Neural cell (in vitro differentiated cells): ENCODE data around the gene HRAS.

Experiments used
- TF ChIP-seq, protein P1 (sequence below): fragments of 450-650 bp; IDR thresholded peaks from 2 replicates; pipeline ENCODE4 v1.5.1; 2014; ENCODE audit warnings: antibody characterized with exemption, mild to moderate bottlenecking, moderate library complexity; ENCODE audit not compliant: poor library complexity, severe bottlenecking
- TF ChIP-seq, protein P2 (sequence below): IDR thresholded peaks from 2 replicates; pipeline ENCODE4 v1.6.1; 2012; ENCODE audit warnings: borderline replicate concordance

DNA sequence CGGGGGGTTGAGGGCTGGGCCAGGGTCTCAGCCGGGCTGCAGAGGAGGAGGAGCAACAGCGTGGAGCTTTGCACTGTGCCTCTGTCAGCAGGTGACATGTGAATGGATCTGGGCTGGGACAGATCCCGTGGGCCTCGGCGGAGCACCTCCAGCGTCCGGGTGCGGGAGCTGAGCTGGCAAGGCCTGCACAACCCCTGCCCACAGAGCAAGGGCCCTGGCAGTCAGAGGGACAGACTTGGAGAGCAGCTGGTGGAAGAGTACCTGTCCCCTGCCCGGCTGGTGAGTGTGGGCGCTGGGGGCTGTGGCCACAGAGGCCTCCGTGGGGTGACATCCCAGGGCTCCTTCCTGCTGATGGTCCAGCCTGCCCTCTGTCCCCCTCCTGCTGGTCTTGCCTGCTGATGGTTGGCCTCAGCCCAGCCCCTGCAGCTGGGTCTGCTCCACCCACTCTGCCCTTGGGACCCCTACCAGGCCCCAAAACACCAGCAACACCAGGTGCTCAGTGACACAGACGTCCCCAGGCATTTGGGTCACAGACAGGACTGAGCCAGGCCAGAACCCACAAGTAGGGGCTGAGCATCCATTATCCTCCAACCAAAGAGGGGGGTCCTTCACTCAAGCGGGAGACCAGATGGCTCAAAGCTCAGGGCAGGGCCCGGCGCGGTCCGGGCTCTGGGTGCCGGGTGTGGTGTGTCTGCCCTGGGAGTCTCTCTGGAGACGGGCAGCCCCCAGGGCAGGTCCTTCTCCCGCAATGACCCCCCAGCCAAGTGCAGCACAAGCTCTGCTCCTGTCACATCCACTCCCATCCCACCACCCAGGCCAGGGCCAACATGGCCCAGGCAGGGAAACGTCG, 5.4 kb upstream of the HRAS start:
- TF ChIP-seq, protein P1, sequence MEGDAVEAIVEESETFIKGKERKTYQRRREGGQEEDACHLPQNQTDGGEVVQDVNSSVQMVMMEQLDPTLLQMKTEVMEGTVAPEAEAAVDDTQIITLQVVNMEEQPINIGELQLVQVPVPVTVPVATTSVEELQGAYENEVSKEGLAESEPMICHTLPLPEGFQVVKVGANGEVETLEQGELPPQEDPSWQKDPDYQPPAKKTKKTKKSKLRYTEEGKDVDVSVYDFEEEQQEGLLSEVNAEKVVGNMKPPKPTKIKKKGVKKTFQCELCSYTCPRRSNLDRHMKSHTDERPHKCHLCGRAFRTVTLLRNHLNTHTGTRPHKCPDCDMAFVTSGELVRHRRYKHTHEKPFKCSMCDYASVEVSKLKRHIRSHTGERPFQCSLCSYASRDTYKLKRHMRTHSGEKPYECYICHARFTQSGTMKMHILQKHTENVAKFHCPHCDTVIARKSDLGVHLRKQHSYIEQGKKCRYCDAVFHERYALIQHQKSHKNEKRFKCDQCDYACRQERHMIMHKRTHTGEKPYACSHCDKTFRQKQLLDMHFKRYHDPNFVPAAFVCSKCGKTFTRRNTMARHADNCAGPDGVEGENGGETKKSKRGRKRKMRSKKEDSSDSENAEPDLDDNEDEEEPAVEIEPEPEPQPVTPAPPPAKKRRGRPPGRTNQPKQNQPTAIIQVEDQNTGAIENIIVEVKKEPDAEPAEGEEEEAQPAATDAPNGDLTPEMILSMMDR: no peak
- TF ChIP-seq, protein P2, sequence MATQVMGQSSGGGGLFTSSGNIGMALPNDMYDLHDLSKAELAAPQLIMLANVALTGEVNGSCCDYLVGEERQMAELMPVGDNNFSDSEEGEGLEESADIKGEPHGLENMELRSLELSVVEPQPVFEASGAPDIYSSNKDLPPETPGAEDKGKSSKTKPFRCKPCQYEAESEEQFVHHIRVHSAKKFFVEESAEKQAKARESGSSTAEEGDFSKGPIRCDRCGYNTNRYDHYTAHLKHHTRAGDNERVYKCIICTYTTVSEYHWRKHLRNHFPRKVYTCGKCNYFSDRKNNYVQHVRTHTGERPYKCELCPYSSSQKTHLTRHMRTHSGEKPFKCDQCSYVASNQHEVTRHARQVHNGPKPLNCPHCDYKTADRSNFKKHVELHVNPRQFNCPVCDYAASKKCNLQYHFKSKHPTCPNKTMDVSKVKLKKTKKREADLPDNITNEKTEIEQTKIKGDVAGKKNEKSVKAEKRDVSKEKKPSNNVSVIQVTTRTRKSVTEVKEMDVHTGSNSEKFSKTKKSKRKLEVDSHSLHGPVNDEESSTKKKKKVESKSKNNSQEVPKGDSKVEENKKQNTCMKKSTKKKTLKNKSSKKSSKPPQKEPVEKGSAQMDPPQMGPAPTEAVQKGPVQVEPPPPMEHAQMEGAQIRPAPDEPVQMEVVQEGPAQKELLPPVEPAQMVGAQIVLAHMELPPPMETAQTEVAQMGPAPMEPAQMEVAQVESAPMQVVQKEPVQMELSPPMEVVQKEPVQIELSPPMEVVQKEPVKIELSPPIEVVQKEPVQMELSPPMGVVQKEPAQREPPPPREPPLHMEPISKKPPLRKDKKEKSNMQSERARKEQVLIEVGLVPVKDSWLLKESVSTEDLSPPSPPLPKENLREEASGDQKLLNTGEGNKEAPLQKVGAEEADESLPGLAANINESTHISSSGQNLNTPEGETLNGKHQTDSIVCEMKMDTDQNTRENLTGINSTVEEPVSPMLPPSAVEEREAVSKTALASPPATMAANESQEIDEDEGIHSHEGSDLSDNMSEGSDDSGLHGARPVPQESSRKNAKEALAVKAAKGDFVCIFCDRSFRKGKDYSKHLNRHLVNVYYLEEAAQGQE: no peak
